Measurements from ENCODE around the gene XPNPEP1. TPM values are rescaled to one million over a fixed set of nuclear protein-coding genes. Genes with fewer than 3 reads are reported as not detected.

XPNPEP1 gene
- 51.4 TPM for total RNA-seq (ENCODE audit: unreplicated experiment)
- long read RNA-seq, transcript XPNPEP1-218 (21 exons, 2,539 nt): major isoform, 26 of 36 reads
- long read RNA-seq, partial matches to known transcripts: 2 of 36 reads
- long read RNA-seq, other reads (novel, unspliced or antisense): 7 of 36 reads

- peak within 1 kb of the TSS; percentile 90 for H3K4me3 Mint-ChIP-seq (ENCODE audit: unreplicated experiment)
- H3K36me3 Mint-ChIP-seq (ENCODE audit: unreplicated experiment): no peaks in the 10 kb centered on the region
- peaks cover 3% of the 10 kb centered on the region for H3K27me3 Mint-ChIP-seq (ENCODE audit: unreplicated experiment)
- DNase-seq: peak; percentile 82
- TF ChIP-seq CTCF (IDR thresholded peaks at IDR 0.05; ENCODE audit: partially characterized antibody, unreplicated experiment): no peak
- H3K9me3 Mint-ChIP-seq (ENCODE audit: unreplicated experiment): no peaks in the 10 kb centered on the region
- H3K4me1 Mint-ChIP-seq (ENCODE audit: low read depth, unreplicated experiment): peaks cover 3% of the 10 kb centered on the region
- H3K27ac Mint-ChIP-seq (ENCODE audit: unreplicated experiment): no peak within 1 kb of the TSS
Observed at GRCh38 chr10:109922976-109923921, at the start of gene XPNPEP1. TSS of gene XPNPEP1 (minus strand) at chr10:109923511. CDS start at chr10:109923433, 78 bp downstream.

- H3K4me3 Mint-ChIP-seq (ENCODE audit: unreplicated experiment): no peak overlapping the region
- no peak for TF ChIP-seq CTCF (IDR thresholded peaks at IDR 0.05; ENCODE audit: partially characterized antibody, unreplicated experiment)
- no peaks in the 10 kb centered on the region for H3K9me3 Mint-ChIP-seq (ENCODE audit: unreplicated experiment)
- no peak for DNase-seq
- no peaks in the 10 kb centered on the region for H3K27me3 Mint-ChIP-seq (ENCODE audit: unreplicated experiment)
- peaks cover 13% of the 10 kb centered on the region for H3K4me1 Mint-ChIP-seq (ENCODE audit: low read depth, unreplicated experiment)
- no peak overlapping the region for H3K27ac Mint-ChIP-seq (ENCODE audit: unreplicated experiment)
- no peaks in the 10 kb centered on the region for H3K36me3 Mint-ChIP-seq (ENCODE audit: unreplicated experiment)
Observed at GRCh38 chr10:109972372-109973001, 49.2 kb upstream of the XPNPEP1 start.

- peaks cover 13% of the 10 kb centered on the region for H3K4me1 Mint-ChIP-seq (ENCODE audit: low read depth, unreplicated experiment)
- no peak overlapping the region for H3K4me3 Mint-ChIP-seq (ENCODE audit: unreplicated experiment)
- no peaks in the 10 kb centered on the region for H3K27me3 Mint-ChIP-seq (ENCODE audit: unreplicated experiment)
- no peak for DNase-seq
- no peak overlapping the region for H3K27ac Mint-ChIP-seq (ENCODE audit: unreplicated experiment)
- no peaks in the 10 kb centered on the region for H3K9me3 Mint-ChIP-seq (ENCODE audit: unreplicated experiment)
- H3K36me3 Mint-ChIP-seq (ENCODE audit: unreplicated experiment): no peaks in the 10 kb centered on the region
- TF ChIP-seq CTCF (IDR thresholded peaks at IDR 0.05; ENCODE audit: partially characterized antibody, unreplicated experiment): no peak
Observed at GRCh38 chr10:109971634-109972033, 48.3 kb upstream of the XPNPEP1 start.

- H3K36me3 Mint-ChIP-seq (ENCODE audit: unreplicated experiment): no peaks in the 10 kb centered on the region
- peaks cover 2% of the 10 kb centered on the region for H3K27me3 Mint-ChIP-seq (ENCODE audit: unreplicated experiment)
- no peak overlapping the region for H3K4me3 Mint-ChIP-seq (ENCODE audit: unreplicated experiment)
- no peak for TF ChIP-seq CTCF (IDR thresholded peaks at IDR 0.05; ENCODE audit: partially characterized antibody, unreplicated experiment)
- no peaks in the 10 kb centered on the region for H3K9me3 Mint-ChIP-seq (ENCODE audit: unreplicated experiment)
- no peak for DNase-seq
- H3K27ac Mint-ChIP-seq (ENCODE audit: unreplicated experiment): no peak overlapping the region
- H3K4me1 Mint-ChIP-seq (ENCODE audit: low read depth, unreplicated experiment): peaks cover 19% of the 10 kb centered on the region
Observed at GRCh38 chr10:109969760-109970346, 46.5 kb upstream of the XPNPEP1 start.
